ENCODE measurements around the gene AGBL4. TPM values are rescaled to one million over a fixed set of nuclear protein-coding genes. Genes with fewer than 3 reads are reported as not detected.

AGBL4 gene
- total and polyA plus RNA-seq, 7 donors, result 0.09 to 0.36 (median 0.16) TPM; not detected in 4

GRCh38 chr1:49544615-49545014 lies 479.1 kb downstream of the AGBL4 start:
- Histone ChIP-seq H3K4me1 (no peaks in the 10 kb centered on the region), H3K36me3 (no peaks in the 10 kb centered on the region), H3K9me3 (peaks cover 0 to 12% (median 0%) of the 10 kb centered on the region in 4 donors), H3K4me3 (no peak overlapping the region), H3K27ac (no peak overlapping the region), H3K27me3 (no peaks in the 10 kb centered on the region)
- no peak for DNase-seq
- 79 to 85% methylated on average over 3 of the region's 3 CpGs for WGBS, 2 donors
- intact Hi-C loops (cut with DNase I), result no loop called here
- no peak for TF ChIP-seq POLR2AphosphoS5 (IDR thresholded peaks at IDR 0.05)
- TF ChIP-seq EP300 (IDR thresholded peaks at IDR 0.05), result no peak
- no peak for TF ChIP-seq POLR2A (IDR thresholded peaks at IDR 0.05)
- no peak for TF ChIP-seq CTCF (IDR thresholded peaks at IDR 0.05)

- H3K4me1 ChIP-seq, result no peaks in the 10 kb centered on the region
- 92% methylated on average over 24 of the region's 24 CpGs for WGBS, 2 donors
- H3K4me3 ChIP-seq, result no peak overlapping the region
- DNase-seq, result no peak
- H3K27me3 ChIP-seq, result no peaks in the 10 kb centered on the region
- intact Hi-C loops (cut with DNase I), result no loop called here
- no peaks in the 10 kb centered on the region for H3K36me3 ChIP-seq
- H3K9me3 ChIP-seq, result peaks cover 0 to 10% (median 0%) of the 10 kb centered on the region in 4 donors
- no peak overlapping the region for H3K27ac ChIP-seq
- no peak for TF ChIP-seq EP300 (IDR thresholded peaks at IDR 0.05)
- no peak for TF ChIP-seq CTCF (IDR thresholded peaks at IDR 0.05)
- no peak for TF ChIP-seq POLR2AphosphoS5 (IDR thresholded peaks at IDR 0.05)
- TF ChIP-seq POLR2A (IDR thresholded peaks at IDR 0.05), result no peak
These were observed 482.5 kb downstream of the AGBL4 start for GRCh38 chr1:49541096-49541752.

GRCh38 chr1:49527606-49528305 lies 496.0 kb downstream of the AGBL4 start:
- WGBS, 2 donors, result 73 to 74% methylated on average over 7 of the region's 7 CpGs
- peaks cover 0 to 2% (median 0%) of the 10 kb centered on the region in 4 donors for H3K9me3 ChIP-seq
- H3K27ac ChIP-seq, result no peak overlapping the region
- no peak for TF ChIP-seq POLR2A (IDR thresholded peaks at IDR 0.05)
- no peak for TF ChIP-seq EP300 (IDR thresholded peaks at IDR 0.05)
- TF ChIP-seq POLR2AphosphoS5 (IDR thresholded peaks at IDR 0.05), result no peak
- no peak for TF ChIP-seq CTCF (IDR thresholded peaks at IDR 0.05)
- no peaks in the 10 kb centered on the region for H3K4me1 ChIP-seq
- no peaks in the 10 kb centered on the region for H3K27me3 ChIP-seq
- no peaks in the 10 kb centered on the region for H3K36me3 ChIP-seq
- H3K4me3 ChIP-seq, result no peak overlapping the region
- no peak for DNase-seq
- intact Hi-C loops (cut with DNase I), result no loop called here

- TF ChIP-seq EP300 (IDR thresholded peaks at IDR 0.05) (no peak), CTCF (IDR thresholded peaks at IDR 0.05) (no peak)
- no peak overlapping the region for H3K27ac ChIP-seq
- H3K4me3 ChIP-seq, result no peak overlapping the region
- no peaks in the 10 kb centered on the region for H3K9me3 ChIP-seq
- intact Hi-C loops (cut with DNase I), result no loop called here
- no peaks in the 10 kb centered on the region for H3K27me3 ChIP-seq
- 88 to 92% methylated on average over 1 of the region's 1 CpG for WGBS, 2 donors
- H3K36me3 ChIP-seq, result no peaks in the 10 kb centered on the region
- H3K4me1 ChIP-seq, result no peaks in the 10 kb centered on the region
- DNase-seq, result no peak
These were observed 497.1 kb downstream of the AGBL4 start for GRCh38 chr1:49526672-49527071.
